Measurements from ENCODE around the gene BIRC6.

- TF ChIP-seq CTCF (conservative IDR thresholded peaks at IDR 0.05; ENCODE audit: low read length), result no peak
- no peak for TF ChIP-seq EZH2phosphoT487 (IDR thresholded peaks at IDR 0.05; ENCODE audit: borderline replicate concordance, low read depth, low read length)
These were observed 149.6 kb downstream of the BIRC6 start for GRCh38 chr2:32506446-32506845.
